Fibroblast of skin of left quadriceps (primary cell): Measurements from ENCODE around the gene SH3BP1.
"Not testable (repeated sequence)": the region's sequence is repeated elsewhere in the genome, so short reads cannot be mapped to it uniquely, and the experiment has no call there.

Experiments
- DNase-seq, 2 experiments: peaks; one replicate each; pipeline ENCODE4 v3.0.0-alpha.2; 2013; ENCODE audit warnings: low read depth in 2 of 2

The SH3BP1 gene, protein sequence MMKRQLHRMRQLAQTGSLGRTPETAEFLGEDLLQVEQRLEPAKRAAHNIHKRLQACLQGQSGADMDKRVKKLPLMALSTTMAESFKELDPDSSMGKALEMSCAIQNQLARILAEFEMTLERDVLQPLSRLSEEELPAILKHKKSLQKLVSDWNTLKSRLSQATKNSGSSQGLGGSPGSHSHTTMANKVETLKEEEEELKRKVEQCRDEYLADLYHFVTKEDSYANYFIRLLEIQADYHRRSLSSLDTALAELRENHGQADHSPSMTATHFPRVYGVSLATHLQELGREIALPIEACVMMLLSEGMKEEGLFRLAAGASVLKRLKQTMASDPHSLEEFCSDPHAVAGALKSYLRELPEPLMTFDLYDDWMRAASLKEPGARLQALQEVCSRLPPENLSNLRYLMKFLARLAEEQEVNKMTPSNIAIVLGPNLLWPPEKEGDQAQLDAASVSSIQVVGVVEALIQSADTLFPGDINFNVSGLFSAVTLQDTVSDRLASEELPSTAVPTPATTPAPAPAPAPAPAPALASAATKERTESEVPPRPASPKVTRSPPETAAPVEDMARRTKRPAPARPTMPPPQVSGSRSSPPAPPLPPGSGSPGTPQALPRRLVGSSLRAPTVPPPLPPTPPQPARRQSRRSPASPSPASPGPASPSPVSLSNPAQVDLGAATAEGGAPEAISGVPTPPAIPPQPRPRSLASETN

DNA sequence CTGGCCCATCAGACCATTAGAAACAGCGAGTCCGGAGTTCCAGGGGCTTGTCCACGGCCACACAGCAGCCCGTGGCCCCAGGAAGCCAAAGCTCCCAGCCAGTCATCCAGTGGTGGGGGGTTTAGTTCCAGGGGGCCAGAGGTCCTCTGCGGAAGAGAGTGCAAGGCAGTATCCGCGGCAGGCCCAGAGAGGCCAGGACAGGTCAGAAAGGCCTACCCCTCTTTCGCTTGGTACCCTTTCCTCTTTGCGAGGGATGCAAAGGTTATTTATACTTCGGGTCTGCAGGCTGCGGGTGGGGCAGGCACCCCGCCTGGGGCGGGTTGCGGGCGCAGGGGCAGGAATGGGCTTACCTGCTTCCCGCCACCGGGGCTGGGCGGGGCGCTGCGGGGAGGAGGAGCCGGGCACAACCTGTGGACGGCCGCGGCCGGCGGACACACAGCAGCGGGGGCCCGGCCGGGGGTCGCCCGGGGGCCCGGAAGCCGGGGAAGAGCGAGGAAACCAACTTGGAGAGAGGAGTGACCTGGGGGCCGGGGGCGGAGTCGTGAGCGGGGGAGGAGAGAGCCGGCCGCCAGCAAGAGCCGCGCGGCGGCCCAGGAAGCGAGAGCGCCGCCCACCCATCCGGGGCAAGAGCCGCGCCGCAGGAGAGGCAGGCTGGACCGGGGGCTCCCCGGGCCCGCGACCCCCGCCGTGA is at the start of gene SH3BP1:
Gene SH3BP1, plus strand, starts transcription at position 600 of the 691 bp plus-strand sequence. CDS start 119 bp downstream, outside the sequence.
- DNase-seq = no peak

DNA sequence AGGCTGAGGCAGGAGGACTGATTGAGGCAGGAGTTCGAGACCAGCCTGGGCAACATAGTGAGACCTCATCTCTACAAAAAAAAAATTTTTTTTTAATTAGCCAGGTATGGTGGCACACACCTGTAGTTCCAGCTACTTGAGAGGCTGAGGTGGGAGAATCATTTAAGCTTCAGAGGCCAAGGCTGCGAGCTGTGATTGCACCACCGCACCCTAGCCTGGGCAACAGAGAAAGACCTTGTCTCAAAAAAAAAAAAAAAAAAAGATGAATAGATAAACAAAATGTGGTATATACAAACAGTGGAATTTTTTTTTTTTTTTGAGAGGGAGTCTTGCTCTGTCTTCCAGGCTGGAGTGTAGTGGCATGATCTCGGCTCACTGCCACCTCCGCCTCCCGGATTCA is 48.4 kb upstream of the SH3BP1 start:
- DNase-seq = not testable (repeated sequence)

DNA sequence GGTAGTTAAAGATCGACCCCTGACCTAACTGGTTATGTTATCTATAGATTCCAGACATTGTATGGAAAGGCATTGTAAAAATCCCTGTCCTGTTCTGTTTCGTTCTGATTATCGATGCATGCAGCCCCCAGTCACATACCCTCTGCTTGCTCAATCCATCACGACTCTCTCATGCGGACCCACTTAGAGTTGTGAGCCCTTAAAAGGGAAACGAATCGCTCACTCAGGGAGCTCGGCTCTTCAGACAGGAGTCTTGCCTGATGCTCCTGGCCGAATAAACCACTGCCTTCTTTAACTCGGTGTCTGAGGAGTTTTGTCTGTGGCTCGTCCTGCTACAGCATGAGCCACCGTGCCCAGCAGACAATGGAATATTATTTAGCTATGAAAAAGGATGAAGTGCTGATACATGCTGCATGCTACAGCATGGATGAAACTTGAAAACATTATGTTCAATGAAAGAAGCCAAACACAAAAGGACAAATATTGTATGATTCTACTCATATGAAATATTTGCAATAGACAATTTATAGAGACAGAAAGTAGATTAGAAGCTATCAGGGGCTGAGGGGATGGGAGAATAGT is 47.6 kb upstream of the SH3BP1 start:
- DNase-seq = no peak

DNA sequence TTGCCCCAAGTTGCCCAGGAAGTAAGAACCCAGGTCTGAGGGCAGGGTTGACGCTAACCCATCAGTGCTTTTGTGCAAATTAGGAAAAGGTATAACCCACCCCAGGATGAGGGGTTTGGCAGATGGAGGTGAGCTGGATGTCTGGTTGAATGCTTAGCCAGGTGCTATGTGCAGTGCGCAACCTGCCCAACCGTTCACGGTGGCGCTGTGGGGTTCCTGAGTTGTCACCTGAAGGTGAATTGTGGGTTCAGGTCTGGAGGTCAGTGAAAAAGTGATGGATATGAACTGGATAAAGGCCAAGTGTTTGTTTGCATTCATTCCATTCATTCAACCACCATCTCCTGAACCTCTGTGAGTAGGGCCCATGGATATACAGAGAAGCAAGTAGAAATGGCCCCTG is 45.2 kb upstream of the SH3BP1 start:
- no peak for DNase-seq

DNA sequence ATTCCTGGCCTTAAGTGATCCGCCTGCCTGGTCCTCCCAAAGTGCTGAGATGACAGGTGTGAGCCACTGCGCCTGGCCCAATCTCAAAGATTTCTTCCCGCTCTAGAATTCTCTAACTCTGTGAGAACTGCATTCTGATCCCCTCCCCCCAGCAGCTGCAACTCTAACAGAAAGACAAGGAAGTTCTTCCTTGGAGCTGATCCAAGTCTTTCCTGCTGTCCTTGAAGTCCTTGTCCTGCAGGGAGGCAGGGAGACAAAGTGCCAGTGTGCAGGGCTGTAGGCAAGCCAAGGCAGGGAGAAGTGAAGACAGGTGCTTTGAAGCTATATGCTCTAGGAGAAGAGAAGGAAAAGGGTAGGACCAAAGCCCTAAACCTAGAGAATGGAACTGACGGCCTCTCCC is 40.3 kb upstream of the SH3BP1 start:
- no peak for DNase-seq

DNA sequence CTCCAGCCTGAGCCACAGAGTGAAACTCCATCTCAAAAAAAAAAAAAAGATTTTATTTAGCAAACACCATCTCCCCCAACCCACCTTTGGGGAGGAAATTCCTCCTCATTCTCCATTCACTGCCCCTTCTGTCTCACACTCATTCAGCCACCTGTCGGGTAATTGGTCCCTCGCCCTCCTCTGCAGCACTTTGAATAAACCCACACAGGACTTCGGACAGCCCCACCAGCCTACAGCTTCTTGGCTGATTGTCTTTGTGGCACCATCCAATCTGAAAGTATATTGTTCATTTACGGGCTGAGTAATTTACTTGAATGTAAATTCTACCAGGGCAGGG is 38.3 kb upstream of the SH3BP1 start:
- no peak for DNase-seq

DNA sequence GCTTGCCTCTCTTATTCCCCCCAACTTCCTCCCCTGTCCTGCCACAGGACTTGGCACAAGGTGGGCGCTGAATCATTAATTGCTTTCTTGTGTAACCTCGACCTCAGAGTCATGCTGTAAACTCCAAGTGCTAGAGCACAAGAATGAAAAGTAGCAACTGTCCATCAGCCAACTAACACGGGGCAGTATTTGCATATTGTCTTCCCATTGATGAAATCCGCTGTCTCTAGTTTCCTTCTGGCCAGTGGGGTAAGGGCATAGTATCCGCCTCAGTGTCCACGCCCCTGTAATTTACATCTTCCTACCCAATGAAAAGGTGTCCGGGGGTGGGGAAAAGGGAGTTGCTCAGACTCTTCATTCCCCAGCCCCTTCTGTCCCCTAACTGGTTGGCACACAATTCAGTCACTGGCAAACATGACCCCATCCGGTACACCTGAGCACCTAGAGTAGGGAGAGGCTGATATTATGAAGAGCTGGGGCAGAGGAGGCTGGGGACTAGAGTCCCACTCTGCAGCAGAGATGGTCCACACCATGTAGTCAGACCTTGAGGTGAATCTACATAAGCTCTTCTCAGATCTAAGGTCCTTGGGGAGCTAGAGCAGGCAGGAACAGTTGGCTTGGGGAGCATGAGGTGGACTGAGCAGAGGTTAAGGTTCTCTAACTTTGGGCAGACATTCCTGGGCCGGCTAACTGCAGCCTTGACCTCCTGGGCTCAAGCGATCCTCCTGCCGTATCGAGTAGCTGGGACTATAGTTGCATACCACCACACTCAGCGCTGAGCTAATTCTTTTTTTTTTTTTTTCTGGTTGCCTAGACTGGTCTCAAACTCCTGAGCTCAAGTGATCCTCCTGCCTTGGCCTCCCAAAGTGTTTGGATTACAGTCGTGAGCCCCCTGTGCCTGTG is 37.7 kb upstream of the SH3BP1 start:
- no peak for DNase-seq

DNA sequence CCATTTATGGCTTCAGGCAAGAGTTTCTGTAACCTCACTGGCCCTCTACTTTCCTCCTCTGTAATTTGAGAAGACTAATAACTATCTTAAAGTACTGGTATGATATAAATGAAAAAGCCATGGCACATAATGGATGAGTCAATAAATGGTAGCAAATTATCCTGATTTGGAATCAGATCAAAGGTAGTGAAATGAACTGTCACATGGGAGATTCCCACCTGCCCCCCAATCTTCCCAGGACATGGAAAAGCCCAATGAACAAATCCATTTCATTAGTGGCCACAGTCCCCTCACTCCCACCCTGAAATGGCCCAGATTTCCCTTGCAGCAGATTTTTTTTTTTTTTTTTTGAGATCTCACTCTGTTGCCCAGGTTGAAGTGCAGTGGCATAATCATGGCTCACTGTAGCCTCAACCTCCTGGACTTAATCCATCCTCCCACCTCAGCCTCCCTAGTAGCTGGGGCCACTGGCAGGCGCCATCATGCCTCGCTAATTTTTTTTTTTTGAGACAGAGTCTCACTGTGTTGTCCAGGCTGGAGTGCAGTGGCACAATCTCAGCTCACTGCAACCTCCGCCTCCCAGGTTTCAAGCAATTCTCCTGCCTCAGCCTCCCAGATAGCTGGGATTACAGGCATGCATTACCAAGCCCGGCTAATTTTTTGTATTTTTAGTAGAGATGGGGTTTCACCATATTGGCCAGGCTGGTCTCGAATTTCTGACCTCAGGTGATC is 36.8 kb upstream of the SH3BP1 start:
- not testable (repeated sequence) for DNase-seq

DNA sequence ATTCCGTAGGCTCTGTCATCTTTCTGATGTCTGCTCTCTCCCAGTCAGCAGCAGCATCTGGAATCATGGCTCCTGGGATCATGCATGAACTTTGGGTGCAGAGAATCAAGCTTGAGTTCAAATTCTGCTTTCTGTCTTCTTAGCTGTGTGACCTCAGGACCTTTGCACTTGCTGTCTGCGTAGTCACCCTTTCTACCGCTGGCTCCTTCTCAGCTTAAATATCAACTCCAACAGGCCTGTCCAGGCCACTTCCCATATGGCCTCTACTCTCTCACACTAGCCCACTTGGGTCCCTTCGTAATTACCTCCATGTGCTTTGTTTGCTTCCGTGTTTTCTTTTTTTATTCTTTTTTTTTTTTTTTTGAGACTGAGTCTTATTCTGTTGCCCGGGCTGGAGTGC is 35.4 kb upstream of the SH3BP1 start:
- no peak for DNase-seq

DNA sequence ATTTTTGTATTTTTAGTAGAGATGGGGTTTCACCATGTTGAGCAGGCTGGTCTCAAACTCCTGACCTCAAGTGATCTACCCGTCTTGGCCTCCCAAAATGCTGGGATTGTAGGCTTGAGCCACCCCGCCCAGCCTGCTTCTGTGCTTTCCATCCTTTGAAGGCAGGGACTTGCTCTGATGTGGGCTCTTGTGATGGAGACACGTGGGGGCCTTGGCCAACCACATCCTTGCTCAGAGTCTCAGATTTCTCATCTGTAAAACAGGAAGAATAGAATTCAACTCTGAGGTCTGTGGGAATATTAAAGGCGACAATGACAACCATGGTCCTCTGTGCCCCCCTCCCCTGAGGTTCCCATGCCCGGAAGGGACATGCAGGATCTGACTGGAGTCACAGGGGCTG is 34.6 kb upstream of the SH3BP1 start:
- DNase-seq = no peak

DNA sequence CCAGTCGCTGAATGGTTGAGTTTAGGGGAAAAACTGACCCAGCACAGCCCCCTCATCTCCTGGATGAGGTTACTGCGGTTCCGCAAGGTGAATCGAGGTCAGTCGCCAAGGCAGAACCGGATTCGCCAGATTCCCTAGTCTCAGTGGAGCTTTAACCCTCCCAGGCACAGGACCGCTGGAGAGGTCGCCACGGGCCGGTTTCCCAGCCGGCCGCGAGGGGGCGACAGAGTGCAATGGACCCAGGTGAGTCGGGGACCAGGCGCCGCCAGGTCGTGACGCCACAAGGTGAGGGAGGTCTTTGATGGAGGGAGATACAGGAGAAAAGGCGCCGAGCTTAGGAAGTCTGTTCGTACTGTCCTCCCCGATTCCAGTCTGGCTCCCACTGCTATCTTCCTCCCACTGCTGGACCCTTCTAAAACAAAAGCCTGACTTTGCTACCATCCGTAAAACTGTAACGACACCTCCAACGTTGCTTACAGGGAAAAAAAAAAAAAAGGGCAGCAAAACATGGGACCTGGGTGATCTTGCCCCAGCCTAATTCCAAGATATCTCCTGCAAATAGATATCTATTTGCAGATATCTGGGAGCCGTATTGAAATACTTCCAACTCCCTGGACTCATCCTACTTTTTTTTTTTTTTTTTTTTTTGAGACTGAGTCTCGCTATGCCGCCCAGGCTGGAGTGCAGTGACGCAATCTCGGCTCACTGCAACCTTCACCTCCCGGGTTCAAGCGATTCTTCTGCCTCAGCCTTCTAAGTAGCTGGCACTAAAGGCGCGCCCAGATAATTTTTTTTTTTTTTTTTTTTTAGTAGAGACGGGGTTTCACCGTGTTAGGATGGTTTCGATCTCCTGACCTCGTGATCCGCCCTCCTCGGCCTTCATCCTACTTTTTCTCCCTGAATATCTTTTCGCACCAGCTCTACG is 32.2 kb upstream of the SH3BP1 start:
- no peak for DNase-seq

DNA sequence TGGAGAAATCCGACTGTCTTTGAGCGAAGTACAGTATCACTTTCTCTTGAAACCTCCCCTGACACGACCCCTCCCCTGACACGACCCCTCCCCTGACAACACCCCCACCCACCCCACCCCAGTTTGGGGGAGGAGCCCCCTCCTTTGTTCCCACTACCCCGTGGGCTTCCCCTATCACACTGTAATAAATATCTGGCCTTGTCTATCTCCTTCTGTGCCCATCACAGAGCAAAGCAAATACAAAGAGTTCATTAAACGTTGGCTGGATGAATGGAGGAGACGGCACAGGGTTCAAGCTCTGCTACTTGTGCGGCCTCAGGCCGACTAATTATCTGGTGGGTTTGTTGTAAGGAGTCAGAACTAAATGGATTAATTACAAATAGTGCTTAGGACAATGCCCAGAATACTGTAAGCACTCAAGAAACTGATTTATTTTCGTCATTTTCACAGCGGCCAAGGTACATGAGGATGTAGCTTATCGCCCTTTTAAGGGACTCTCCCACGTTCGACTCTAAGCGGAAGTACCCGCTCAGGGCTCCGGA is 31.5 kb upstream of the SH3BP1 start:
- DNase-seq = no peak

DNA sequence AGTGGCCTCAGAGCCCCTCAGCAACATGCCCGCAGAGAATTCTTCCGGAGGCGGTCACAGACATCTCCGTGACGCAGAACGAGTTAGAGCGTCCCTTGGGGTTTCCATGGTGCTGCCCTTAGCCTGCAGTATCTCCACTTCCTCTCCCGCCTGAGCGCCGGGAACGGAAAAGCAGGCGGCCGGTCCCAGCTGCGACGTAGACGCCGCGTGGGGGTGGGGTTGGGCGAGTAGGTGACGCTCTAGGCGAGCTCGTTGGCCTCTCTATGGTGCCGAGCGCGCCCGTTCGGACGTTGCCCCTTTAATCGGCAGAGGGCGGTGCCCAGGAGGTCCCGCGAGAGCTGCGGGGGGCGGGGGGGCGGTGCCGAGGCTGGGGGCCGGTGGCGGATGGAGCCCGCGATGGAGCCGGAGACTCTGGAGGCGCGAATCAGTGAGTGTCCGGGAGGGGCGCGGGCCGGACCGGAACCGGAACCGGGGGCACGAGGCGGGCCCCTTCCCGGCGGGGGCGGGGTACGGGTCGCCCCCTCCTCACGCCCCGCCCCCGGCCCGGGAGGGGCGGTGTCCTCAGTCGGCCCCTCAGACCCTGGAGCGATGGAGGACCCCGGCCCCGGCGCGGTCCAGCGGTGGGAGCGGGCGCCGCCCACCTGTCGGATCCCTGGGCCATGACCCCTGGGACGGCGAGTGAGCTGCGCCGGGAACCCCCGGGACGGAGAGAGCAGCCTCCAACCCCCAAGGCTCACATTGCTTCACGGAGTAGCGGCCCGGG is 30.8 kb upstream of the SH3BP1 start, which contains the start of gene GGA1:
Gene GGA1, plus strand, starts transcription at position 358 of the 763 bp plus-strand sequence. Its CDS starts 27 bp downstream, at position 385.
- DNase-seq = peak; percentile 95 to 96

DNA sequence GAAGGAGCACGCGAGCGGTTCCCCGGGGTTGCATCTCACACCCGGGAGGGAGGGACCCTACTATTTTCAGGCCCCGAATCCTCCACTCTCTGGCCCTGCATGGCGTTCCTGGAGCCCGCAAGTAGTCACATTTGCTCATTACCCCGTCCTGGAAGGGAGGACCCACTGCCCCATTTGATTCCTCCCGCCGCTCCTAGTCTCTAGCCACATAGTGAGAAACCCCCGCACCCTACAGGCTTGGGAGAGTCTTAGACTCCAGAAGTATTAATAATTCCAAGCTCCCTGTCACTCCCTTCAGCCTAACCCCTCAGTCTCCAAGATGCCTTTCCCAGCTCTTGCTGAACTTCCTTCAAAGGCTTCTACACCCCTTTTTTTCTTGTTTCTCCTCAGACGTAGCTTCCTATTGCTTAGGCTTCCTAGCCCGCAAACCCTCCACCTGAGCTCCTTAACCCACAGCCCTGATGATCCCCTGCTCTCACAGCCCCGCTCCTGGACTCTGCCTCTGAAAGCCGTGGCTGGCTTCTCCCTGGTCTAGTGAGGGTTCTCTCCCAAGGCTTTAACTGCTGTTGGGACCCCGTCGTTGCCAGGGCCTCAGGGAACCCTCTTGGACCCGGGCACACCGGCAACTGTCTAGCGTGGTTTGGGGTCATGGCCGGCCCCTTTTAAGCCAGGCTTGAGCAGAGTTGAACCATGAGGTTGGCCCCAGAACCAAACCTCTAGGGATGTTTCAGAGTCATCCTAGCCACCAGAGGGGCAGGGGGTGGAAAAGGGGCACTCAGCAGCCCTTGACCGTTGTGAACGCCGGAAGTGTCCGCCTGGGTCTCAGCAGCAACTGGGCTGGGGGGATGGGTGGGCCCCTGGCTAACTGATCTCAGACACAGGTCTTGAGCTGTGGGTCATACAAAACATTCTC is 30.0 kb upstream of the SH3BP1 start:
- no peak for DNase-seq

DNA sequence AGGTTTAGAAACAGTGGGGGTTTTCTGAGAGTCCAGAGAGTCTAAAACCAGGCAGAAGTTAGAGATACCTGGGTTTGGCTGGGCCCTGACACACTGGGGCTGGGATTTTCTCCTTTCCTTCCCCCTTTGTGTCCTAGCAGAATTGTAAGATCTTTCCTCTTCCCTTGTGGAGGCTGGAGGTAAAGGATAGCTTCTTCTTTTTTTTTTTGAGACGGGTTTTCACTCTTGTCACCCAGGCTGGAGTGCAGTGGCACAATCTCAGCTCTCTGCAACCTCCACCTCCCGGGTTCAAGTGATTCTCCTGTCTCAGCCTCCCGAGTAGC is 29.4 kb upstream of the SH3BP1 start:
- DNase-seq = not testable (repeated sequence)

DNA sequence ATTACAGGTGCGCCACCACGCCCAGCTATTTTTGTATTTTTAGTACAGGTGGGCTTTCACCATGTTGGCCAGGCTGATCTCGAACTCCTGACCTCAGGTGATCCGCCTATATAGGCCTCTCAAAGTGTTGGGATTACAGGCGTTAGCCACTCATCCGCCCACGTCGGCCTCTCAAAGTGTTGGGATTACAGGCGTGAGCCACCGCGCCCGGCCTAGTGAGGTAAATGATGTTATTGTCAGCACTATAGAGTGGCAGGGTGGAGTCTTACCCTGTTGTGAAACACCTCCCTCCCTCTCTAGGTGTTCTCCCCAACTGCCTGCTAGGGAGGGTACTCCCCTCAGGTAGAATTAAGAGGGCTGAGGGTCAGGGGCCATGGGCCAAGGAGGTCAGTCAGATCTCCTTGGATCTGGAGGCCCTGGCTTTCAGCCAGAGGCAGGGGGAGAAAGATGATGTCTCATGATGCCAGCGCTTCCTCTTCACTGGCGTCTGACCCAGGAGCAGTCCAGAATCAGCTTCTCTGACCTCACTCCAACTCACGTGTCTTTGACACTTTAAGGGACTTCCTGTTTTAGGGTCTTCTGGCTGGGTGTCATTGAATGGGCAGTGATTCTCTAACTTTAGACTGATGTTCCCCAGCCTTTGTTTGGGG is 28.9 kb upstream of the SH3BP1 start:
- DNase-seq = no peak

DNA sequence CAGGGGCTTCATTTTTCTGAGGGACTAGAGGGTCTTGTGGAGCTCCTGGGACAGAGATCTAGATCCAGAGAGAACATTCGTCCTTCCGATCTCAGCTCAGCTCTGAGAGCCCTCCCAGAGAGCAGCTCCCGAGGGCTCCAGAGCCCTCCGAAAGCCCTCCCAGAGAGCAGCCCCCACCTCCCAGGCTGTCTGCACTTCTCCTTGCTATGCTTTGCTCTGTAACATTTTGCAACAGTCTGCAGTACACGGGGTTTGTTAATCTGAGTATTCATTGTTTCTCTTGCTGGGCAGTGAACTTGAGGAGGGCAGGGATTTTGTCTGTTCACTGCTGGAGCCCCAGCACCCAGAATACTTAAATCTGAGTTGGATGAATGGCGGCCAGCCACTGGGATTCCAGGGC is 28.3 kb upstream of the SH3BP1 start:
- no peak for DNase-seq
